Chondrocyte (in vitro differentiated cells): ENCODE measurements around the gene TACR2. TPM values are rescaled to one million over a fixed set of nuclear protein-coding genes. Genes with fewer than 3 reads are reported as not detected.

Experiments used
- DNase-seq: peaks from one replicate; pipeline ENCODE4 v3.0.0; 2021; ENCODE audit warnings: mixed read lengths, low spot score
- H3K27ac Mint-ChIP-seq: one replicate; pipeline ENCODE4 v1.8.0; 2021; ENCODE audit warnings: mild to moderate bottlenecking, moderate library complexity, mixed read lengths; ENCODE audit not compliant: unreplicated experiment
- H3K27me3 Mint-ChIP-seq: 2 replicates; pipeline ENCODE4 v1.8.0; 2021; ENCODE audit warnings: low read depth, mixed read lengths
- H3K36me3 Mint-ChIP-seq: 2 replicates; pipeline ENCODE4 v1.8.0; 2021; ENCODE audit warnings: low read depth, mixed read lengths
- H3K4me1 Mint-ChIP-seq: 2 replicates; pipeline ENCODE4 v1.8.0; 2021; ENCODE audit warnings: low read depth, mild to moderate bottlenecking, mixed read lengths
- H3K4me3 Mint-ChIP-seq: one replicate; pipeline ENCODE4 v1.8.0; 2021; ENCODE audit warnings: mild to moderate bottlenecking, moderate library complexity, mixed read lengths; ENCODE audit not compliant: unreplicated experiment
- H3K9me3 Mint-ChIP-seq: 2 replicates; pipeline ENCODE4 v1.8.0; 2021; ENCODE audit warnings: low read depth, mixed read lengths
- total RNA-seq: library from RNA; stranded (reverse); gene quantifications from 3 replicates; pipeline ENCODE4 v1.2.1, GENCODE V29; 2021
- TF ChIP-seq, protein P1 (sequence below): fragments of 200-600 bp; sonication (generic); IDR thresholded peaks from 2 replicates; pipeline ENCODE4 v1.5.0; 2021; ENCODE audit warnings: antibody characterized with exemption, mild to moderate bottlenecking, moderate library complexity

TACR2 gene
- total RNA-seq, 1 donor from 2014 or later: not detected

GRCh38 chr10:69463886-69464285 is 47.2 kb upstream of the TACR2 start:
- Mint-ChIP-seq H3K27ac (no peak overlapping the region), H3K36me3 (no peaks in the 10 kb centered on the region), H3K4me1 (peaks cover 19% of the 10 kb centered on the region), H3K27me3 (no peaks in the 10 kb centered on the region), H3K4me3 (no peak overlapping the region), H3K9me3 (no peaks in the 10 kb centered on the region)
- TF ChIP-seq, protein P1, sequence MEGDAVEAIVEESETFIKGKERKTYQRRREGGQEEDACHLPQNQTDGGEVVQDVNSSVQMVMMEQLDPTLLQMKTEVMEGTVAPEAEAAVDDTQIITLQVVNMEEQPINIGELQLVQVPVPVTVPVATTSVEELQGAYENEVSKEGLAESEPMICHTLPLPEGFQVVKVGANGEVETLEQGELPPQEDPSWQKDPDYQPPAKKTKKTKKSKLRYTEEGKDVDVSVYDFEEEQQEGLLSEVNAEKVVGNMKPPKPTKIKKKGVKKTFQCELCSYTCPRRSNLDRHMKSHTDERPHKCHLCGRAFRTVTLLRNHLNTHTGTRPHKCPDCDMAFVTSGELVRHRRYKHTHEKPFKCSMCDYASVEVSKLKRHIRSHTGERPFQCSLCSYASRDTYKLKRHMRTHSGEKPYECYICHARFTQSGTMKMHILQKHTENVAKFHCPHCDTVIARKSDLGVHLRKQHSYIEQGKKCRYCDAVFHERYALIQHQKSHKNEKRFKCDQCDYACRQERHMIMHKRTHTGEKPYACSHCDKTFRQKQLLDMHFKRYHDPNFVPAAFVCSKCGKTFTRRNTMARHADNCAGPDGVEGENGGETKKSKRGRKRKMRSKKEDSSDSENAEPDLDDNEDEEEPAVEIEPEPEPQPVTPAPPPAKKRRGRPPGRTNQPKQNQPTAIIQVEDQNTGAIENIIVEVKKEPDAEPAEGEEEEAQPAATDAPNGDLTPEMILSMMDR: no peak
- DNase-seq: no peak

GRCh38 chr10:69461243-69462025 is 44.7 kb upstream of the TACR2 start:
- no peaks in the 10 kb centered on the region for H3K9me3 Mint-ChIP-seq
- H3K27me3 Mint-ChIP-seq: no peaks in the 10 kb centered on the region
- no peaks in the 10 kb centered on the region for H3K36me3 Mint-ChIP-seq
- H3K4me3 Mint-ChIP-seq: no peak overlapping the region
- H3K4me1 Mint-ChIP-seq: peaks cover 10% of the 10 kb centered on the region
- DNase-seq: no peak
- TF ChIP-seq, protein P1: no peak
- no peak overlapping the region for H3K27ac Mint-ChIP-seq

DNA sequence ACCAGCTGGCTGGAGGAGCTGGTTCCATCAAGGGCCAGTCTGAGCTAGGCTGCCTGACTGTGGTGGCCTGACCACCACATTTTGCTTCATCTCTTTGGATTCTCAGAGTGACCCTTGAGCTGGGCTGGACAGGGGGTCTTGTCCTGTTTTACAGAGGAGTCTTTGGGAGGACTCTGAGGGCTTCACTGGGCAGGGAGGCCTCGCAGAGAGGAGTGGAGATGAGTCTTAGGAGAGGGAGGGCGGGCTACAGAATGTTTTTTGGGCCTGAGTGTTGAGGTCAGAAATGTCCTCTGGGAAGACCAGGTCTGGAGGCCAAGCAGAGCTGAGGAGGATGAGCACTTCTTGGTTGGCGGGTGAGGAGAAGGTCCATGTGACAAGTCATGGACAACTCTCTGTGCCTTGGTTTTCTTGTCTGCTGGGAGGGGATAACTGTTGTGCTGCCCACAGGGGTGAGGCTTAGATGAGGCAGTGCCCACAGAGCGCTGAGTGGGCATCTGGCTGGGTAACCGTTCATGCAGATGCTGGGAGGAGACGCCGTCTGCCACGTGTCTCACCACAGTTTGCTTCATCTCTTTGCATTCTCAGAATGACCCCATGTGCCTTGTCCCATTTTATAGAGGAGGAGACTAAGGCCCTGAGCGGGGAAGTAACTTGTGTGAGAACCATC is 44.0 kb upstream of the TACR2 start:
- DNase-seq: no peak
- TF ChIP-seq, protein P1: no peak

GRCh38 chr10:69459893-69460575 is 43.3 kb upstream of the TACR2 start:
- H3K4me3 Mint-ChIP-seq: no peak overlapping the region
- TF ChIP-seq, protein P1: no peak
- peaks cover 5% of the 10 kb centered on the region for H3K4me1 Mint-ChIP-seq
- no peaks in the 10 kb centered on the region for H3K27me3 Mint-ChIP-seq
- DNase-seq: no peak
- H3K36me3 Mint-ChIP-seq: no peaks in the 10 kb centered on the region
- no peaks in the 10 kb centered on the region for H3K9me3 Mint-ChIP-seq
- H3K27ac Mint-ChIP-seq: no peak overlapping the region

More for the DNA sequence above, 44.0 kb upstream of the TACR2 start:
- H3K9me3 Mint-ChIP-seq: no peaks in the 10 kb centered on the region
- H3K36me3 Mint-ChIP-seq: no peaks in the 10 kb centered on the region
- no peaks in the 10 kb centered on the region for H3K27me3 Mint-ChIP-seq
- peaks cover 10% of the 10 kb centered on the region for H3K4me1 Mint-ChIP-seq
- H3K27ac Mint-ChIP-seq: no peak overlapping the region
- H3K4me3 Mint-ChIP-seq: no peak overlapping the region

DNA sequence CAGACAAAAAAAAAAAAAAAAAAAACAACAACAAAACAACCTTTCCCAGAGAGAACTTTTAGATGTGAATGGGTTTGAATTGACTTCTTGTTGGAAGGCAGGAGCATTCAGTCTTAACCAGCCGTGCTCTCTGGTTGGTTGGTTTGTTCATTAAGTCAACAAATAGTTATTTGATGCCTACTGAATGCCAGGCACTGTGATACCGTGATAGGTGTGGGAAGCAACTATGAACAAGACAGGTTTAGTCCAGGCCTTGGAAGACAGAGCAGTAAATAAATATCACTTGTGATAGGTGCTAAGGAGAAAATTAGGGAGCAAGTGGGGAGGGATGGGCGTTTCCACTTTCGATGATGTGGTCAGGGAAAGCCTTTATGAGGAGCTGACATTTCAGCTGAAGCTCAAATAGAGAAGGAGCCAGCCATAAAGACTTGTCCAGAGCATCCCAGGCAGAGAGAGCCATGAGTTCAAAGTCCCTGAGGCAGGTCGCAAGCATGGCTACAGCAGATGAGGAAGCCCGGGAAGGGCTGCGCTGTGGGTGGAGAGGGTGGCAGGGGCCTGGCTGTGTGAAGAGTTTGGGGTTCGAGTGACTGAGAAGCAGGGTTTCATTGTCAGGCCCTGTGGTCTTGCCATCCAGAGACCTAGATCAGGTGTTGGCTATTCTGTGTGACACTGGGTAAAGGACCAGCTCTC is 42.5 kb upstream of the TACR2 start:
- no peak overlapping the region for H3K4me3 Mint-ChIP-seq
- no peak for DNase-seq
- H3K27me3 Mint-ChIP-seq: no peaks in the 10 kb centered on the region
- H3K36me3 Mint-ChIP-seq: no peaks in the 10 kb centered on the region
- no peaks in the 10 kb centered on the region for H3K9me3 Mint-ChIP-seq
- H3K27ac Mint-ChIP-seq: no peak overlapping the region
- TF ChIP-seq, protein P1: no peak
- no peaks in the 10 kb centered on the region for H3K4me1 Mint-ChIP-seq
